T-helper 1 cell treated with Interleukin-12 subunit alpha and Interleukin-12 subunit beta and Interleukin-4 antibody, amounts not matched to agents 30 μg/mL and 1 μg/mL, for 36 hours (primary cell): ENCODE measurements around the gene TMEM135.

Experiments used
- H3K27ac Mint-ChIP-seq: one replicate; pipeline ENCODE4 v1.8.0; 2021; ENCODE audit warnings: mild to moderate bottlenecking, mixed read lengths
- H3K27me3 Mint-ChIP-seq: one replicate; pipeline ENCODE4 v1.8.0; 2021; ENCODE audit warnings: low read depth, mixed read lengths
- H3K36me3 Mint-ChIP-seq: one replicate; pipeline ENCODE4 v1.8.0; 2021; ENCODE audit warnings: low read depth, mixed read lengths
- H3K4me1 Mint-ChIP-seq: one replicate; pipeline ENCODE4 v1.8.0; 2021; ENCODE audit warnings: low read depth, mixed read lengths
- H3K4me3 Mint-ChIP-seq: one replicate; pipeline ENCODE4 v1.8.0; 2021; ENCODE audit warnings: mild to moderate bottlenecking, moderate library complexity, mixed read lengths
- H3K9me3 Mint-ChIP-seq: one replicate; pipeline ENCODE4 v1.8.0; 2021; ENCODE audit warnings: mixed read lengths

The TMEM135 gene

DNA sequence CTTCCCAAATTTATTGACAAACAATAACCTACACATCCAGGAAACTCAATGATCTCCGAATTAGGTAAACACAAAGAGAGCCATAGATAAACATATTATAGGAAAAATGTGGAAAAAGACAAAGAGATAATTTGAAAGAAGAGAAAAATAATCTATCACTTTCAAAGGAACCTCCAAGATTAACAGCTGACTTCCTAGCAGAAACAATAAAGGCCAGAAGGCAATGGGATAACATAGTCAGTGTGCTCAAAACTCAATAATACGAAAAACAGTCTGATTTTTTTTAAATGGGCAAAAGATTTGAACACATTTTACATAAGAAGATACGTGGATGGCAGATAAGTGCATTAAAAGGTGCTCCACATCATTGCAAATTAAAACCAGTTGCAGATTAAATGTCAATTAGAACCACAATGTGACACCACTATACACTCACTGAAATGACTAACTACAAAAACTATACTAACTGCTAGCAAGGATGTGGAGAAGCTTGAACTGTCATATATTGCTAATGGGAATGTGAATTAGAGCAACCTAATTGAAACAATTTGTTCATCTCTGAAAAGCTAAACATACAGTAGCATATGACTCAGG, 300.4 kb downstream of the TMEM135 start:
- no peaks in the 10 kb centered on the region for H3K36me3 Mint-ChIP-seq

DNA sequence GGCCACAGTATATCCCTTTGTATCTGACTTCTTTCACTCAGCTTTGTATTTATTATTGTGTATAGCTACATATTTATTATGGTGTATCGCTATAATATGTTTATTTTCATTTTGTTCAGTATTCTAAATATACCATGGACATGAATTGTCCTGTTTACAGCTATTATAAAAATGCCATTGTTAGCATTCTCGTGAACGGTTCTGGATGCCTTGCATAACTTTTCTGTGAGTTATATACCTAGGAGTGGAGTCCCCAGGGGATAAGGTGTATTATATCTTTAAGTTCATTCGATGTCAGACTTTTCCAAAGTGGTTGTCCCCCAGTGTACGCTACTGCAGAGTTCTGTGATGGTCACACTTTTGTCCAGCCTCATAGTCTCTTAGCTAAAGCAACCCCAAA, 301.7 kb downstream of the TMEM135 start:
- Mint-ChIP-seq H3K27me3 (no peaks in the 10 kb centered on the region), H3K9me3 (peaks cover 41% of the 10 kb centered on the region), H3K27ac (no peak overlapping the region), H3K4me1 (no peaks in the 10 kb centered on the region), H3K4me3 (no peak overlapping the region), H3K36me3 (no peaks in the 10 kb centered on the region)

More for the DNA sequence above, 300.4 kb downstream of the TMEM135 start:
- Mint-ChIP-seq H3K4me1 (no peaks in the 10 kb centered on the region), H3K4me3 (no peak overlapping the region), H3K27me3 (no peaks in the 10 kb centered on the region), H3K27ac (no peak overlapping the region), H3K9me3 (peaks cover 42% of the 10 kb centered on the region)

DNA sequence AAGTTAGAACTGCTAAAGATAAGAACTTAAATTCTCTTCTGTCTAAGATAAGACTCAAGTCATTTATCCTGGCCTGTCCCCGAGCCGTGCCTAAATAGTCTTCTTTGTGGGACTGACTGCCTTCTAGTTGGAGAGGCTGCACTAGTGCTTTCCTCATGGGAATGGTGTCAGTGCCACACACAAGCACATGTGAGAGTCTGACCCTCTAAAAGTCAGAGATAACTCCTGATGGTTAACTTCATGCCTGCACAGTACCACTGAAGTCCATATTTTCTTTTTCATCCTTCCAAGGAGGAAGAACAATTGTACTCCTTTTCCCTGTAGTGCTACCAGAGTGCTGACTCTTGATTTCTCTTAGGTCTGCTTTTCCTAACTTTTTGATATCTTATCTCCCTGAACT, 309.7 kb downstream of the TMEM135 start:
- H3K9me3 Mint-ChIP-seq: no peaks in the 10 kb centered on the region
- peaks cover 5% of the 10 kb centered on the region for H3K4me1 Mint-ChIP-seq
- peaks cover 6% of the 10 kb centered on the region for H3K27me3 Mint-ChIP-seq
- H3K4me3 Mint-ChIP-seq: no peak overlapping the region
- H3K36me3 Mint-ChIP-seq: no peaks in the 10 kb centered on the region
- H3K27ac Mint-ChIP-seq: no peak overlapping the region

DNA sequence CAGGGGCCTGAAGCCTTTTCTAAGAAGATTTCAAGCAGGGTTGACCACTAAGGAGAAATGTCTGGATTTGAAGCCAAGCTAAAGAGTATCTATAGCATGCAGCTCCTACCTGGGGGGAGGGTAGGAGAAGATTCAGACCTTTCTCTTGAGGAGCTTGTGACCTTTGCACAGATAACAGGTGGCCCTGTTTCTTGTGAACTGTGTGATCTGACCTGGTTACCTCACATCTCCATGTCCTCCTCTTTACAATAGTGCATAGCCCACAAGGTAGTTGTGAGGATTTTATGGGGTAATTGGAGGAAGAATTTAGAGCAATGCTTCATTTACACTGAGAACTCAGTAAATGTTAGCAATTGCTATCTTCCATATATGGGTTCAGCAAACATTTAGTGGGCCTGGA, 310.1 kb downstream of the TMEM135 start:
- H3K36me3 Mint-ChIP-seq: no peaks in the 10 kb centered on the region
- peaks cover 10% of the 10 kb centered on the region for H3K27me3 Mint-ChIP-seq
- H3K4me1 Mint-ChIP-seq: peaks cover 9% of the 10 kb centered on the region
- H3K9me3 Mint-ChIP-seq: no peaks in the 10 kb centered on the region
- no peak overlapping the region for H3K27ac Mint-ChIP-seq
- H3K4me3 Mint-ChIP-seq: no peak overlapping the region

DNA sequence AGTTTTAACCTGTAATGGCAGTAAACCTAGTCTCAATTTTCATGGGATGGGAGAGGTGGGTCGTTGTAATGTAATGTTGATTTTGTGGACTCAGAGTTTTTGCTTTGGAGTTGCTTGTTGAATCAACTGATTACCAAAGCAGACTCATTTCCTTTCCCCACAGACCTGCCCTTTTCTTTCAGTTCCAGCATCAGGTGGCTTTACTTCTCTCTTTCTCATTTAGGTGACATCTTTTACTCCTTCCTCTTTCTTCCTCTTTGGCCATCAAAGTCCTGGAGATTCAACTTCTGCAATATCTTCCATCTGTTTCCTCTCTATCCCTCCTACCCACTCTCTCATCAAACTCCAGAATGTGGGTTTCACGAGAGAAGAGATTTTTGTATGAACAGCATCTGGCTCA, 313.9 kb downstream of the TMEM135 start:
- Mint-ChIP-seq H3K4me3 (no peak overlapping the region), H3K9me3 (no peaks in the 10 kb centered on the region), H3K36me3 (no peaks in the 10 kb centered on the region), H3K27me3 (peaks cover 11% of the 10 kb centered on the region), H3K4me1 (peaks cover 9% of the 10 kb centered on the region), H3K27ac (no peak overlapping the region)

DNA sequence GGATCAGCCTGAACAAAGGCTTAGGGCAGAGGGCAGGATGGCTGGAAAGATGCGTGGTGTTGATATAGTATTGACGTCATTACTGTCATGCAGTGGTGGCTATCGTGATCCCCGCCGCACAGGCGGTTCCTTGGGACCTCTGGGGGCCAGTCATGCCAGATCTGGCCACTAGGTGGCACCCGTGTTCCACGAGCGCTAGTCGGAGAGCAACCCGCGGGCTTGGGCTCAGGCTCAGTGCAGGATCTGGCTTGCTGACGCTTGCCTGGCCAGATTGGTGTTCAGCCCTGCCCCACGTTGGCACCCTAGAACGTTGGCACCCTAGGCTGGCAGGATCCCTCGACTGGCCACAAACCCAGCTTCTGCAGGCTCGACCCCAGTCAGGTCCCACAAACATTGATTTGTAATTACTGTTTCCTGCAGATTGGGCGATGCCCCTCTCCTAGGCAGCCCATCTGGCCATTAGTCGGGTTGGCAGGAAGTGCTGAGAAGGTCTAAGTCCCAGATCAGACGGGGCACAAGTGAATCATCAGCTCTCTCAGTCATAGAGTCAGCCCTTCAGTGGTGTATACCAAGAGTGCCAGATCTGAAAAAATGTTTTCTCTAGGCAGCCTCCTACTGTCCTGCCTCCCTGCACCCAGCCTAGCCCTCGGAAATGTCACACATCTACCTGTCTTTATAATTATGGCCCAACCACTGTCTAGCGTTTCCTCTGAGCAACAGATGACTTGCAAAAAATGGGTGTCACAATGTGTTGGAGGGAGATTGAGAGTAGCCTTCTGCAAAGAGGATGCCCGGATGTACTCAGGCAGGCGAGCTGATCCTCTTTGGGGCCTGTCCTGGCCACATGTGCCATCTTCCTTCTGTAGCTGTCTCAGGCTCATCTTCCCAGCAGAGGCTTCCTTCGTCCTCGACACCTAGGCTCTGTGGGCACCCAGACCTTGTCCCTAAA, 315.3 kb downstream of the TMEM135 start:
- Mint-ChIP-seq H3K9me3 (no peaks in the 10 kb centered on the region), H3K27ac (no peak overlapping the region), H3K4me3 (no peak overlapping the region), H3K4me1 (peaks cover 9% of the 10 kb centered on the region), H3K27me3 (peaks cover 11% of the 10 kb centered on the region), H3K36me3 (no peaks in the 10 kb centered on the region)

DNA sequence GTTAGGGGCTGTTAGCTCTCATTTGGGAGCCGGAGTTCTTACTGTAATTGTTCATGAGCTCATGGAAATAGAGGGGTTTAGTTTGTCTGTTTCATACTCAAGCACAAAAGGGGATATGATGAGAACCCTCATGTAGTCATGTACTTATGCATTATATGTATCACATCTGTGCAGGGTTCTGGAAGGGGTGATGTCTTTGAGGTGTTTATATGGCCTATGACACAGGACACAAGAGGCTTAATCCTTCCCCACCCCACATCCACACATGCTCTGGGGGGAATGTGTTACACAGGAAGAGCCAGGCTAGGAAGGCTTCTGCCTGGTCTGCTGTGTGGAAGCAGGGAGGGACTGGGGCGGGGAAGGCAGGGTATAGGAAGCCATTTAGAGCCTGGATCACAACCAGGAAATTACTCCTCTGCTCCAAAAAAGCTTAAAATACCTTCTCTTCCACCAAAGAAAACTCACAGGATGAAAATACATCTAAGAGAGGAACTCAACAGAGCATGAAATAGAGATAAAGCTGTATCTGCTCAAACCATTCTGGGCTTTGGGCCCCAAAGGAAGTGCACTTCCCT, 316.1 kb downstream of the TMEM135 start:
- Mint-ChIP-seq H3K9me3 (no peaks in the 10 kb centered on the region), H3K4me1 (peaks cover 9% of the 10 kb centered on the region), H3K27me3 (peaks cover 11% of the 10 kb centered on the region), H3K4me3 (no peak overlapping the region), H3K36me3 (no peaks in the 10 kb centered on the region), H3K27ac (no peak overlapping the region)

DNA sequence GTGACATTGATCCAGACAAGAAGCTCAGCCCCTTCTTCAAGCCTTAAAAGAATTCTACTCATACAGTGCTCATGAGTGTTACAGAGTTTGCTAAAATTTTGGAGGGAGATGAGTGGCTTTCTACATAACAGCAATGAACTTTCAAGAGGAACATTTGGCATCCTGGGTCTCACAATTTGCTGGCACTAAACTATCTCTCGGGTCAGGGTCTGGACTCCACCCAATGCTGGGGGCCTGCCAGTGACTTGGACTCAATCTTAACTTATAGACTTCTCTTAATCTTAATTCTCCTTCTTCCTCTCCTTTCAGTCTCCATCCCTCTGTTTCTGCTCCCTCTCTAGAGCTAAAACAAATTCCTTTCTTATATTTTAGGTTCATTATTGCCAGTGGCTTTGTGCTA, 317.9 kb downstream of the TMEM135 start:
- no peaks in the 10 kb centered on the region for H3K9me3 Mint-ChIP-seq
- H3K27ac Mint-ChIP-seq: no peak overlapping the region
- no peaks in the 10 kb centered on the region for H3K36me3 Mint-ChIP-seq
- no peak overlapping the region for H3K4me3 Mint-ChIP-seq
- peaks cover 11% of the 10 kb centered on the region for H3K27me3 Mint-ChIP-seq
- H3K4me1 Mint-ChIP-seq: peaks cover 9% of the 10 kb centered on the region

DNA sequence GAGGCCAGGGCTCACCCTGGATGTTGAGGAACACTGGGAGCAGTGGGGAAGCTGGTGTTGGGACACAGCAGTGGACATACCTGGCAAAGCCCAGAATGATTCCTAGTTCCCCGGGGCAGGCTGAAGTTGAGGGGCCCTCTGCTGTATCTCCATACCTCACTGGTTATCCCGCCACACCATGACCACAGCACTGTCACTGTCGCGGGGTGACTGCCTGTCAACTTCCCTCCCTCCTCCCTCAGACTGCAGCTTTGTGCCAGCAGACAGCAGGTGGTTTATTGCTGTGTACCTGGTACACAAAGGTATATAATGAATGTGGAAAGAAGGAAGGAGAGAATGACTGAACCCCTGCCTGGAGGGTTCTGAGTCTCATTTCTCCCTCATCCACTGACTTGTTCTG, 318.7 kb downstream of the TMEM135 start:
- no peaks in the 10 kb centered on the region for H3K9me3 Mint-ChIP-seq
- H3K4me1 Mint-ChIP-seq: peaks cover 9% of the 10 kb centered on the region
- peaks cover 11% of the 10 kb centered on the region for H3K27me3 Mint-ChIP-seq
- no peak overlapping the region for H3K27ac Mint-ChIP-seq
- no peaks in the 10 kb centered on the region for H3K36me3 Mint-ChIP-seq
- H3K4me3 Mint-ChIP-seq: no peak overlapping the region

DNA sequence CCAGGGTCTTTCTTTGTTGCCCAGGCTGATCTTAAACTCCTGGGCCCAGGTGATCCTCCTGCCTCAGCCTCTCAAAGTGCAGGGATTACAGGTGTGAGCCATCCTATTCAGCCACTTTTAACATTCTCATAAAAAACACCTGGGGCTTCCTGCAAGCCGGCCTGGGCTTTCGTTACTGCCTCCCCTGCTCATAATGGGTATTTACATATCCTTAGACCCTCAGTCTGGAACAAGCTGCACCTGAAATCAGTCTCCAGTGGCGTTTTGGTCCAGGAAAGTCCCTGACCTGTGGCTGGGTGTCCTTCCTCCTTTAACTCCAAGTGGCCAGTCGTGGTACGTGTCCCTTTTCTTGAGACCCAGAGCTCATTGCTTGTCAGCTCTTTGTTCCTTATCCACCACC, 320.7 kb downstream of the TMEM135 start:
- Mint-ChIP-seq H3K9me3 (no peaks in the 10 kb centered on the region), H3K27me3 (no peaks in the 10 kb centered on the region), H3K36me3 (no peaks in the 10 kb centered on the region), H3K4me3 (no peak overlapping the region), H3K4me1 (no peaks in the 10 kb centered on the region), H3K27ac (no peak overlapping the region)

DNA sequence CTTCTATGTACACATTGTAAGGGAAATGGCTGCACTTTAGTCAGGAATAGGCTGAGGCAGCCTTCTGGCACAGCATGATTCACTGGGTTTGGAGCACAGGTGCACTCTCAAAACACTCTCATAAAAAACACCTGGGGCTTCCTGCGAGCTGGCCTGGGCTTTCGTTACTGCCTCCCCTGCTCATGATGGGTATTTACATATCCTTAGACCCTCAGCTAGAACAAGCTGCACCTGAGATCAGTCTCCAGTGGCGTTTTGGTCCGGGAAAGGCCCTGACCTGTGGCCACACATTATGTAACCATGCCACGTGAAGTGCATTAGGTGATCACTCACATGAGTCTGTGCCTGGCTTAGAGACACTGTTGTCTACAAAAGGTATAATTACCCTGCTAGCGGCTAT, 321.7 kb downstream of the TMEM135 start:
- no peaks in the 10 kb centered on the region for H3K4me1 Mint-ChIP-seq
- no peaks in the 10 kb centered on the region for H3K9me3 Mint-ChIP-seq
- no peaks in the 10 kb centered on the region for H3K36me3 Mint-ChIP-seq
- H3K27ac Mint-ChIP-seq: no peak overlapping the region
- no peak overlapping the region for H3K4me3 Mint-ChIP-seq
- H3K27me3 Mint-ChIP-seq: no peaks in the 10 kb centered on the region

DNA sequence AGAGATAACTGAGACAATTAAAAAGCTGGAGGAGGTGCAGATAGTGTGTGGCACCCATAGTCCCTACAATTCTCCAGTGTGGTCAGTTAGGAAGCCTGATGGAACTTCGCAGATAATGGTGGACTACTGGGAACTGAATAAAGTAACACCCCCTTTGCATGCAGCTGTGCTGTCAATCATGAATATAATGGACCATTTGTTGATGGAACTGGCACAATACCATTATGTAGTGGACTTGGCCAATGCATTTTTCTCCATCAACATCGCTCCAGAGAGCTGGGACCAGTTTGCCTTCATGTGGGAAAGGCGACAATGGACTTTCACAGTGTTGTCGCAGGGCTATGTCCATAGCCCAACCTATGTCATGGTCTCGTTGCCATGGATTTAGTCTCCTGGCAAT, 324.2 kb downstream of the TMEM135 start:
- no peaks in the 10 kb centered on the region for H3K4me1 Mint-ChIP-seq
- H3K9me3 Mint-ChIP-seq: no peaks in the 10 kb centered on the region
- H3K4me3 Mint-ChIP-seq: no peak overlapping the region
- H3K27me3 Mint-ChIP-seq: no peaks in the 10 kb centered on the region
- no peaks in the 10 kb centered on the region for H3K36me3 Mint-ChIP-seq
- H3K27ac Mint-ChIP-seq: no peak overlapping the region

DNA sequence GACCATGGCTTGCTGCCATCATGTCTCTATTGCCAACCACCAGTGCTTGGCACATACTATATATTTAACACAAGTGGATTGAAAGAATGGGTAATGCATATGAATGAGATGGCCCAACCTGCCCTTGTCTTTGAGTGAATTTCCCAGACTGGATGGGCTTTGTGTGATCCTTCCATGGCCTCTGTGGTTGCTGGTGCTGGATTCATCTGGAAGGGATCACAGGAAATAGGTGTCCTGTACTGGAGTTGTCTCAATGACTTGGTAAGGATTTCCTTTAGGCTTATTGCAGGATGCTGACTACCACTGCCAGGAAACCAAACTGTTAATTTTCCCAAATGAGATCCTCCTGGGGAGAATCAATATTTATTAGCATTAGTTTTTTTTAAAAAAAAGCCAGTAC, 328.6 kb downstream of the TMEM135 start:
- Mint-ChIP-seq H3K27me3 (no peaks in the 10 kb centered on the region), H3K4me3 (no peak overlapping the region), H3K9me3 (no peaks in the 10 kb centered on the region), H3K4me1 (no peaks in the 10 kb centered on the region), H3K27ac (no peak overlapping the region), H3K36me3 (no peaks in the 10 kb centered on the region)

DNA sequence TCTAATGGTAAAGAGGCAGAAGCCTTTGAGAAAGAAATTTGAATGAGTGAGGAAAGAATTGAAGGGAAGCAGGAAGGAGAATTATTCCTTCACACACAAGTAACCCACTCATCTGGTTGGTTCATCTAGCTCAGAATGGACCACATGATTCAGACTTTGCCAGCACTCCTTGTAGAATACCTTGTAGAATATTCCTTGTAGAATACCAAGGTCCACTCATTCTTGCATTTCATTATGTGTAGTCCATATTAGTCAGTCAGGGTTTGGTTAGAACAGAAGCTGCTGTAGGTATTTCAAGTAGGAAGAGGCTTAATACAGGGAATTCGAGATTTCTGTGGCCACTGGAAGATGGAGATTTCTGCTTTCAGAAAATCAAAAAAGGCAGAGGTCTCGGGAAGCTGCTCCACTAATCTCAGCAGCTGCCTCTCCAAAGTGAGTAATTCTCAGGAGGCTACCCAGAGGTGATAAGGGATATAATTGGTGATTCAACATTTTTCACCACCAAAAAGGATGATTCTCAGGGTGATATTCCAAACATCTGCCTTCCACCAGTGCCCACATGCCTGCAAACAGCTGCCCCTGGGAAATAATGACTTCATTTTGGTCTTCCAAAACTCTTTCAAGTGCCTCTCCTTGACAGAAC, 329.1 kb downstream of the TMEM135 start:
- no peak overlapping the region for H3K4me3 Mint-ChIP-seq
- no peaks in the 10 kb centered on the region for H3K9me3 Mint-ChIP-seq
- no peaks in the 10 kb centered on the region for H3K36me3 Mint-ChIP-seq
- no peaks in the 10 kb centered on the region for H3K27me3 Mint-ChIP-seq
- H3K27ac Mint-ChIP-seq: no peak overlapping the region
- H3K4me1 Mint-ChIP-seq: no peaks in the 10 kb centered on the region

DNA sequence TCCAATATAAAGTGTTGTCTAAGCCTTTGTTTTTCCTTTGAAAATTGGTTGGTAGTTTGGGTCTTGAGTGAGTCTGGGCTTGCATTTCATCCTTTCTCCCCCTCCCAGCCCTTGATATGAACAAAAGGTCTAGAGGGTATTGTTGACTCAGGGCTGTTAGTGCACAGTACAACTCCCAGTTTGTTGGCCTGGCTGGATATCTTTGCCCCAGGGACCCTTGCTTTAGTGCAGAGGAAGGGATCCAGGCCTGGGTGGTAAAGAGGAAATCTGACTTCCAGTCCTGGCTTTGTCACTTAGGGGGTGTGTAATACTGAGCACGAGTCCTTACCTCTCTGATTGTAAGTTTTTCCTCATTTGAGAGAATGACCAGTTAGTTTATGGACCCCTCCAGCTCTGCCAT, 330.4 kb downstream of the TMEM135 start:
- Mint-ChIP-seq H3K27ac (no peak overlapping the region), H3K36me3 (no peaks in the 10 kb centered on the region), H3K9me3 (no peaks in the 10 kb centered on the region), H3K4me1 (no peaks in the 10 kb centered on the region), H3K4me3 (no peak overlapping the region), H3K27me3 (no peaks in the 10 kb centered on the region)
